ENCODE measurements around the gene HOXC12. TPM values are rescaled to one million over a fixed set of nuclear protein-coding genes. Genes with fewer than 3 reads are reported as not detected.

The HOXC12 gene
- total and polyA plus RNA-seq, 2 of the 8 experiments (the other 6 are each of a cell fraction or from before 2014, with no cell fraction given): not detected

GRCh38 chr12:53978477-53979356 is 24.0 kb downstream of the HOXC12 start (continued):
- TF ChIP-seq CHD7 (IDR thresholded peaks at IDR 0.05; ENCODE audit: insufficient replicate concordance, low read length): no peak
- no peak for TF ChIP-seq RFX5 (IDR thresholded peaks at IDR 0.05; ENCODE audit: borderline replicate concordance, low read depth, low read length)
- TF ChIP-seq TAF7 (optimal IDR thresholded peaks at IDR 0.05; ENCODE audit: borderline replicate concordance, low read depth, low read length): no peak
- no peak for TF ChIP-seq NANOG (IDR thresholded peaks at IDR 0.05; ENCODE audit: insufficient read depth, low read depth, low read length, poor library complexity, severe bottlenecking)
- TF ChIP-seq SIRT6 (IDR thresholded peaks at IDR 0.05; ENCODE audit: low read length): no peak
- TF ChIP-seq TCF12 (IDR thresholded peaks at IDR 0.05; ENCODE audit: low read depth, low read length): no peak
- peak; percentile 13; the same call in 1 of the 2 replicates for TF ChIP-seq SUZ12 (IDR thresholded peaks at IDR 0.05; ENCODE audit: low read length)
- TF ChIP-seq JUN (IDR thresholded peaks at IDR 0.05; ENCODE audit: low read depth, low read length): no peak
- TF ChIP-seq EGR1 (IDR thresholded peaks at IDR 0.05; ENCODE audit: borderline replicate concordance, low read depth, low read length): no peak

All from H1 (cell line).